WTC11 (cell line): ENCODE data around the gene PGBD5.

ENCODE experiments used
- CREM ChIP-seq: sonication (generic); formaldehyde crosslinking; IDR thresholded peaks from 2 replicates; pipeline ENCODE4 v1.8.1; 2022; ENCODE audit warnings: mild to moderate bottlenecking, missing genetic modification reagents, moderate library complexity
- GABPB1 ChIP-seq: sonication (generic); formaldehyde crosslinking; IDR thresholded peaks from 2 replicates; pipeline ENCODE4 v1.8.1; 2023; ENCODE audit warnings: mild to moderate bottlenecking, missing genetic modification reagents
- TF ChIP-seq, protein P1 (sequence below): fragments of 200-600 bp; IDR thresholded peaks from 2 replicates; pipeline ENCODE4 v1.8.0; 2022; ENCODE audit warnings: antibody characterized with exemption
- TF ChIP-seq, protein P2 (sequence below): sonication (generic); formaldehyde crosslinking; IDR thresholded peaks from 2 replicates; pipeline ENCODE4 v1.8.1; 2023; ENCODE audit warnings: mild to moderate bottlenecking, missing genetic modification reagents, moderate library complexity
- TF ChIP-seq, protein P3 (sequence below): sonication (generic); formaldehyde crosslinking; IDR thresholded peaks from 2 replicates; pipeline ENCODE4 v1.8.0; 2022; ENCODE audit warnings: missing genetic modification reagents
- TF ChIP-seq, protein P4 (sequence below): sonication (generic); formaldehyde crosslinking; conservative IDR thresholded peaks from 2 replicates; pipeline ENCODE4 v1.8.1; 2023; ENCODE audit warnings: mild to moderate bottlenecking, low read depth, missing genetic modification reagents, moderate library complexity

DNA sequence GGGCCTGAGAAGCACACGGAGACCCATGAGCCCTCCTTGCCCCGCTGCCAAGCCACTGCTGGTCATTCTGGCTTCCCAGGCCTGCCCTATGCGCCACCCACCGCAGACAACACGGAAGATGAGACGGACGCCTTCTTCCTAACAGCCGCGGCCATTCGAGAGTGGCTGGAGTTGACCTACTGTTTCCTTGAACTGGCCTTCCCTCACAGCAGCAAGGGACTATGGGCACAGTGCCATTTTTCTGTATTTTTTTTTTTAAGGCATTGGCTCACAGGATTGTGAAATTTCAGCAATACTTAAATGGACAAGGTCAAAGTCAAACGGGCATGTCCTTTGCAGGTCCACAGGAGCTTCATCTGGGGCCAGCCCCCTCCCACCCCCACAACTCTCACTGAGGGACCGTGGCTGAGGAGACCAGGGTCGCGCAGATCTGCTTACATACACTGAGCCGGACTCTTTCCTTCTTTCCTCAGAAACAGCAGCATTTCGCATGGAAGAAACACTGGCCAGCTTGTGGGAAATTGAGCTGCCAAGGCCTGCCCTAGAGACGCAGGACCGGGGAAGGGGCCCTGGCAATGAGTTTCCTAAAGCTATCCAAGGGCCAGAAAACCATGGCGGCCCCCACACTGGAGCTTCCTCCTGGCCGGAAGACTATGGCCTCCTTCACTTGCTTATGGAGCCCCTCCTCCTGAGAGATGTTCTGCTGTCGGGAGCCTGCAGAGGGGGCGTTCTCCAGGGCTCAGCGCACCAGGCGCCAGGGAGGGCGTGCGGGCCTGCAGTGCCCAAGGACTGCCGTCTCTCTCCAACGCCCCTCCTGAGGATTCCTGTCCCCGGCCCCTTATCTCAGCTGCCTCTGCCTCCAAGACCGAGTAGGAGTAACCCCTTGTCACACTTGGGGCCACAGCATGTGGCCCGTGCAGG lies 98.9 kb downstream of the PGBD5 start:
- TF ChIP-seq GABPB1 (CRISPR knock-in tag) (no peak), CREM (CRISPR knock-in tag) (no peak)
- TF ChIP-seq, protein P1, sequence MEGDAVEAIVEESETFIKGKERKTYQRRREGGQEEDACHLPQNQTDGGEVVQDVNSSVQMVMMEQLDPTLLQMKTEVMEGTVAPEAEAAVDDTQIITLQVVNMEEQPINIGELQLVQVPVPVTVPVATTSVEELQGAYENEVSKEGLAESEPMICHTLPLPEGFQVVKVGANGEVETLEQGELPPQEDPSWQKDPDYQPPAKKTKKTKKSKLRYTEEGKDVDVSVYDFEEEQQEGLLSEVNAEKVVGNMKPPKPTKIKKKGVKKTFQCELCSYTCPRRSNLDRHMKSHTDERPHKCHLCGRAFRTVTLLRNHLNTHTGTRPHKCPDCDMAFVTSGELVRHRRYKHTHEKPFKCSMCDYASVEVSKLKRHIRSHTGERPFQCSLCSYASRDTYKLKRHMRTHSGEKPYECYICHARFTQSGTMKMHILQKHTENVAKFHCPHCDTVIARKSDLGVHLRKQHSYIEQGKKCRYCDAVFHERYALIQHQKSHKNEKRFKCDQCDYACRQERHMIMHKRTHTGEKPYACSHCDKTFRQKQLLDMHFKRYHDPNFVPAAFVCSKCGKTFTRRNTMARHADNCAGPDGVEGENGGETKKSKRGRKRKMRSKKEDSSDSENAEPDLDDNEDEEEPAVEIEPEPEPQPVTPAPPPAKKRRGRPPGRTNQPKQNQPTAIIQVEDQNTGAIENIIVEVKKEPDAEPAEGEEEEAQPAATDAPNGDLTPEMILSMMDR: no peak
- TF ChIP-seq, protein P2, sequence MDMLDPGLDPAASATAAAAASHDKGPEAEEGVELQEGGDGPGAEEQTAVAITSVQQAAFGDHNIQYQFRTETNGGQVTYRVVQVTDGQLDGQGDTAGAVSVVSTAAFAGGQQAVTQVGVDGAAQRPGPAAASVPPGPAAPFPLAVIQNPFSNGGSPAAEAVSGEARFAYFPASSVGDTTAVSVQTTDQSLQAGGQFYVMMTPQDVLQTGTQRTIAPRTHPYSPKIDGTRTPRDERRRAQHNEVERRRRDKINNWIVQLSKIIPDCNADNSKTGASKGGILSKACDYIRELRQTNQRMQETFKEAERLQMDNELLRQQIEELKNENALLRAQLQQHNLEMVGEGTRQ: no peak
- TF ChIP-seq, protein P3, sequence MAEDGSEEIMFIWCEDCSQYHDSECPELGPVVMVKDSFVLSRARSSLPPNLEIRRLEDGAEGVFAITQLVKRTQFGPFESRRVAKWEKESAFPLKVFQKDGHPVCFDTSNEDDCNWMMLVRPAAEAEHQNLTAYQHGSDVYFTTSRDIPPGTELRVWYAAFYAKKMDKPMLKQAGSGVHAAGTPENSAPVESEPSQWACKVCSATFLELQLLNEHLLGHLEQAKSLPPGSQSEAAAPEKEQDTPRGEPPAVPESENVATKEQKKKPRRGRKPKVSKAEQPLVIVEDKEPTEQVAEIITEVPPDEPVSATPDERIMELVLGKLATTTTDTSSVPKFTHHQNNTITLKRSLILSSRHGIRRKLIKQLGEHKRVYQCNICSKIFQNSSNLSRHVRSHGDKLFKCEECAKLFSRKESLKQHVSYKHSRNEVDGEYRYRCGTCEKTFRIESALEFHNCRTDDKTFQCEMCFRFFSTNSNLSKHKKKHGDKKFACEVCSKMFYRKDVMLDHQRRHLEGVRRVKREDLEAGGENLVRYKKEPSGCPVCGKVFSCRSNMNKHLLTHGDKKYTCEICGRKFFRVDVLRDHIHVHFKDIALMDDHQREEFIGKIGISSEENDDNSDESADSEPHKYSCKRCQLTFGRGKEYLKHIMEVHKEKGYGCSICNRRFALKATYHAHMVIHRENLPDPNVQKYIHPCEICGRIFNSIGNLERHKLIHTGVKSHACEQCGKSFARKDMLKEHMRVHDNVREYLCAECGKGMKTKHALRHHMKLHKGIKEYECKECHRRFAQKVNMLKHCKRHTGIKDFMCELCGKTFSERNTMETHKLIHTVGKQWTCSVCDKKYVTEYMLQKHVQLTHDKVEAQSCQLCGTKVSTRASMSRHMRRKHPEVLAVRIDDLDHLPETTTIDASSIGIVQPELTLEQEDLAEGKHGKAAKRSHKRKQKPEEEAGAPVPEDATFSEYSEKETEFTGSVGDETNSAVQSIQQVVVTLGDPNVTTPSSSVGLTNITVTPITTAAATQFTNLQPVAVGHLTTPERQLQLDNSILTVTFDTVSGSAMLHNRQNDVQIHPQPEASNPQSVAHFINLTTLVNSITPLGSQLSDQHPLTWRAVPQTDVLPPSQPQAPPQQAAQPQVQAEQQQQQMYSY (CRISPR knock-in tag): no peak
- TF ChIP-seq, protein P4, sequence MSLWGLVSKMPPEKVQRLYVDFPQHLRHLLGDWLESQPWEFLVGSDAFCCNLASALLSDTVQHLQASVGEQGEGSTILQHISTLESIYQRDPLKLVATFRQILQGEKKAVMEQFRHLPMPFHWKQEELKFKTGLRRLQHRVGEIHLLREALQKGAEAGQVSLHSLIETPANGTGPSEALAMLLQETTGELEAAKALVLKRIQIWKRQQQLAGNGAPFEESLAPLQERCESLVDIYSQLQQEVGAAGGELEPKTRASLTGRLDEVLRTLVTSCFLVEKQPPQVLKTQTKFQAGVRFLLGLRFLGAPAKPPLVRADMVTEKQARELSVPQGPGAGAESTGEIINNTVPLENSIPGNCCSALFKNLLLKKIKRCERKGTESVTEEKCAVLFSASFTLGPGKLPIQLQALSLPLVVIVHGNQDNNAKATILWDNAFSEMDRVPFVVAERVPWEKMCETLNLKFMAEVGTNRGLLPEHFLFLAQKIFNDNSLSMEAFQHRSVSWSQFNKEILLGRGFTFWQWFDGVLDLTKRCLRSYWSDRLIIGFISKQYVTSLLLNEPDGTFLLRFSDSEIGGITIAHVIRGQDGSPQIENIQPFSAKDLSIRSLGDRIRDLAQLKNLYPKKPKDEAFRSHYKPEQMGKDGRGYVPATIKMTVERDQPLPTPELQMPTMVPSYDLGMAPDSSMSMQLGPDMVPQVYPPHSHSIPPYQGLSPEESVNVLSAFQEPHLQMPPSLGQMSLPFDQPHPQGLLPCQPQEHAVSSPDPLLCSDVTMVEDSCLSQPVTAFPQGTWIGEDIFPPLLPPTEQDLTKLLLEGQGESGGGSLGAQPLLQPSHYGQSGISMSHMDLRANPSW (CRISPR knock-in tag): no peak
